ENCODE data around the gene RAB29.

The RAB29 gene

DNA sequence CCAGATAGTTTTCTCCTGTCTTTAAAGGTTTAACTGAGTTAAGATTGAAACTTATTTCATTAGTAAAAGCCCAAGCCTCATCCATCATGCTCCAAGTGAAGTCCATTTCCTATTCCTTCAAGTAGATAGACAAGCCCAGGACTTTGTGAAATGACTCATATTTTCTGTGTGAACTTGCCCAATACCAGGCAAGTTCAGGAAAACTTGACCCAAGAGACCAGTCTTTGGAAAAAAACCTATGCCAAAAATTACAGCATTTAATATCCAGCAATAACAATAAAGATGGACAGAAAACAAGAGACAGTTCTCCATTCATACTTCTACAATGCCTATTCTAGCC is 405 bp upstream of the RAB29 start (continued):
- no peak for TF ChIP-seq OSR1 (CRISPR knock-in tag; IDR thresholded peaks at IDR 0.05)

DNA sequence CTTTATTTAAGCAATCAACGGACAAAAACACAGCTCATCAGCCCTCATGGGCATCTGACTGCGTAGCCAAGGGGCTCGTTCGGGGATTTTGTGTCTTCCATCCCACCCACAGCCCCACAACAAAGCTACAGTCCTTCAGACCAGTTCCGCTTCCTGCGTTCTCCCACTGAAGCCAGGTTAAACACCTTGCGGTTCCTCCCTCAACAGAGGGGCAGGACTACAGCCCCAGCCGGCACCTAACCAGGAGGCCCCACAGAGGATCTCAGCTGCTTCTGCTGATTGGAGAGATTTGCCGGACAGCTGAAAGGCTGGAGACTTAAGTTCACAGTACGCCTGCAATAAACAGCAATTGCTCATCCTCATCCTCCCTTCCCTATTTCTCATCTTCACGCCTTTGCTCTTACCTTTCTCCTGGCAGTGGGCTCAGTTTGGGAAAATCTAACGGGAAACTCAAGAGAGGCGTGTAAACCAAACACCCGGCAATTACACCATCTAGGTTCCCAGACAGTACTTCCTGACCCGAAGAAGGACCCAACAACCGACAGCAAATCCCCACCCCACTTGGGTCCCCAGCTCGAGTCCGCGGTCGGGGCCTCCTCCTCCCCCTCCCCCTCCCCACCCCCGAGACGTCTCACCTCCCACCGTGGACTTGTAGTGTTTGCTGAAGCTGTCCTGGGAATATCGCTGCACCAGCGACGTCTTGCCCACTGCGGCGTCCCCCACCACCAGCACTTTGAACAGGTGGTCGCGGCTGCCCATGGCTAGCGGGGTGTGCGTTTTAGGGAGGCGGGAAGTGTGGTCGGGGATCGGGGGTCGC is 876 bp downstream of the RAB29 start:
- TF ChIP-seq ZNF565 (CRISPR knock-in tag; conservative IDR thresholded peaks at IDR 0.05; ENCODE audit: low read depth) (no peak), CSDC2 (CRISPR knock-in tag; IDR thresholded peaks at IDR 0.05) (no peak), ZNF8 (CRISPR knock-in tag; IDR thresholded peaks at IDR 0.05) (no peak), PPARA (CRISPR knock-in tag; IDR thresholded peaks at IDR 0.05; ENCODE audit: borderline replicate concordance) (no peak), ESRRG (CRISPR knock-in tag; IDR thresholded peaks at IDR 0.05) (no peak), ZFP30 (CRISPR knock-in tag; IDR thresholded peaks at IDR 0.05) (no peak), ISL1 (CRISPR knock-in tag; IDR thresholded peaks at IDR 0.05) (no peak), ARNTL (CRISPR knock-in tag; IDR thresholded peaks at IDR 0.05; ENCODE audit: borderline replicate concordance, low read depth) (no peak), ZC3H10 (CRISPR knock-in tag; IDR thresholded peaks at IDR 0.05) (no peak), TCF4 (CRISPR knock-in tag; IDR thresholded peaks at IDR 0.05; ENCODE audit: borderline replicate concordance) (no peak), ZFP3 (CRISPR knock-in tag; IDR thresholded peaks at IDR 0.05) (no peak), GLIS3 (CRISPR knock-in tag; IDR thresholded peaks at IDR 0.05) (no peak), RARB (CRISPR knock-in tag; IDR thresholded peaks at IDR 0.05) (no peak), SNAI2 (CRISPR knock-in tag; IDR thresholded peaks at IDR 0.05) (no peak)
- TF ChIP-seq, protein P1, sequence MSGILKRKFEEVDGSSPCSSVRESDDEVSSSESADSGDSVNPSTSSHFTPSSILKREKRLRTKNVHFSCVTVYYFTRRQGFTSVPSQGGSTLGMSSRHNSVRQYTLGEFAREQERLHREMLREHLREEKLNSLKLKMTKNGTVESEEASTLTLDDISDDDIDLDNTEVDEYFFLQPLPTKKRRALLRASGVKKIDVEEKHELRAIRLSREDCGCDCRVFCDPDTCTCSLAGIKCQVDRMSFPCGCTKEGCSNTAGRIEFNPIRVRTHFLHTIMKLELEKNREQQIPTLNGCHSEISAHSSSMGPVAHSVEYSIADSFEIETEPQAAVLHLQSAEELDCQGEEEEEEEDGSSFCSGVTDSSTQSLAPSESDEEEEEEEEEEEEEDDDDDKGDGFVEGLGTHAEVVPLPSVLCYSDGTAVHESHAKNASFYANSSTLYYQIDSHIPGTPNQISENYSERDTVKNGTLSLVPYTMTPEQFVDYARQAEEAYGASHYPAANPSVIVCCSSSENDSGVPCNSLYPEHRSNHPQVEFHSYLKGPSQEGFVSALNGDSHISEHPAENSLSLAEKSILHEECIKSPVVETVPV (CRISPR knock-in tag; IDR thresholded peaks at IDR 0.05) = no peak
- TF ChIP-seq, protein P2, sequence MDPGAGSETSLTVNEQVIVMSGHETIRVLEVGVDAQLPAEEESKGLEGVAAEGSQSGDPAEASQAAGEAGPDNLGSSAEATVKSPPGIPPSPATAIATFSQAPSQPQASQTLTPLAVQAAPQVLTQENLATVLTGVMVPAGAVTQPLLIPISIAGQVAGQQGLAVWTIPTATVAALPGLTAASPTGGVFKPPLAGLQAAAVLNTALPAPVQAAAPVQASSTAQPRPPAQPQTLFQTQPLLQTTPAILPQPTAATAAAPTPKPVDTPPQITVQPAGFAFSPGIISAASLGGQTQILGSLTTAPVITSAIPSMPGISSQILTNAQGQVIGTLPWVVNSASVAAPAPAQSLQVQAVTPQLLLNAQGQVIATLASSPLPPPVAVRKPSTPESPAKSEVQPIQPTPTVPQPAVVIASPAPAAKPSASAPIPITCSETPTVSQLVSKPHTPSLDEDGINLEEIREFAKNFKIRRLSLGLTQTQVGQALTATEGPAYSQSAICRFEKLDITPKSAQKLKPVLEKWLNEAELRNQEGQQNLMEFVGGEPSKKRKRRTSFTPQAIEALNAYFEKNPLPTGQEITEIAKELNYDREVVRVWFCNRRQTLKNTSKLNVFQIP (CRISPR knock-in tag; IDR thresholded peaks at IDR 0.05; ENCODE audit: borderline replicate concordance, low read depth) = no peak
- TF ChIP-seq, protein P3, sequence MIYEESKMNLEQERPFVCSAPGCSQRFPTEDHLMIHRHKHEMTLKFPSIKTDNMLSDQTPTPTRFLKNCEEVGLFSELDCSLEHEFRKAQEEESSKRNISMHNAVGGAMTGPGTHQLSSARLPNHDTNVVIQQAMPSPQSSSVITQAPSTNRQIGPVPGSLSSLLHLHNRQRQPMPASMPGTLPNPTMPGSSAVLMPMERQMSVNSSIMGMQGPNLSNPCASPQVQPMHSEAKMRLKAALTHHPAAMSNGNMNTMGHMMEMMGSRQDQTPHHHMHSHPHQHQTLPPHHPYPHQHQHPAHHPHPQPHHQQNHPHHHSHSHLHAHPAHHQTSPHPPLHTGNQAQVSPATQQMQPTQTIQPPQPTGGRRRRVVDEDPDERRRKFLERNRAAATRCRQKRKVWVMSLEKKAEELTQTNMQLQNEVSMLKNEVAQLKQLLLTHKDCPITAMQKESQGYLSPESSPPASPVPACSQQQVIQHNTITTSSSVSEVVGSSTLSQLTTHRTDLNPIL (CRISPR knock-in tag; IDR thresholded peaks at IDR 0.05; ENCODE audit: low read depth) = no peak
- TF ChIP-seq, protein P4, sequence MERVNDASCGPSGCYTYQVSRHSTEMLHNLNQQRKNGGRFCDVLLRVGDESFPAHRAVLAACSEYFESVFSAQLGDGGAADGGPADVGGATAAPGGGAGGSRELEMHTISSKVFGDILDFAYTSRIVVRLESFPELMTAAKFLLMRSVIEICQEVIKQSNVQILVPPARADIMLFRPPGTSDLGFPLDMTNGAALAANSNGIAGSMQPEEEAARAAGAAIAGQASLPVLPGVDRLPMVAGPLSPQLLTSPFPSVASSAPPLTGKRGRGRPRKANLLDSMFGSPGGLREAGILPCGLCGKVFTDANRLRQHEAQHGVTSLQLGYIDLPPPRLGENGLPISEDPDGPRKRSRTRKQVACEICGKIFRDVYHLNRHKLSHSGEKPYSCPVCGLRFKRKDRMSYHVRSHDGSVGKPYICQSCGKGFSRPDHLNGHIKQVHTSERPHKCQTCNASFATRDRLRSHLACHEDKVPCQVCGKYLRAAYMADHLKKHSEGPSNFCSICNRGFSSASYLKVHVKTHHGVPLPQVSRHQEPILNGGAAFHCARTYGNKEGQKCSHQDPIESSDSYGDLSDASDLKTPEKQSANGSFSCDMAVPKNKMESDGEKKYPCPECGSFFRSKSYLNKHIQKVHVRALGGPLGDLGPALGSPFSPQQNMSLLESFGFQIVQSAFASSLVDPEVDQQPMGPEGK (CRISPR knock-in tag; IDR thresholded peaks at IDR 0.05; ENCODE audit: borderline replicate concordance) = no peak
- TF ChIP-seq, protein P5, sequence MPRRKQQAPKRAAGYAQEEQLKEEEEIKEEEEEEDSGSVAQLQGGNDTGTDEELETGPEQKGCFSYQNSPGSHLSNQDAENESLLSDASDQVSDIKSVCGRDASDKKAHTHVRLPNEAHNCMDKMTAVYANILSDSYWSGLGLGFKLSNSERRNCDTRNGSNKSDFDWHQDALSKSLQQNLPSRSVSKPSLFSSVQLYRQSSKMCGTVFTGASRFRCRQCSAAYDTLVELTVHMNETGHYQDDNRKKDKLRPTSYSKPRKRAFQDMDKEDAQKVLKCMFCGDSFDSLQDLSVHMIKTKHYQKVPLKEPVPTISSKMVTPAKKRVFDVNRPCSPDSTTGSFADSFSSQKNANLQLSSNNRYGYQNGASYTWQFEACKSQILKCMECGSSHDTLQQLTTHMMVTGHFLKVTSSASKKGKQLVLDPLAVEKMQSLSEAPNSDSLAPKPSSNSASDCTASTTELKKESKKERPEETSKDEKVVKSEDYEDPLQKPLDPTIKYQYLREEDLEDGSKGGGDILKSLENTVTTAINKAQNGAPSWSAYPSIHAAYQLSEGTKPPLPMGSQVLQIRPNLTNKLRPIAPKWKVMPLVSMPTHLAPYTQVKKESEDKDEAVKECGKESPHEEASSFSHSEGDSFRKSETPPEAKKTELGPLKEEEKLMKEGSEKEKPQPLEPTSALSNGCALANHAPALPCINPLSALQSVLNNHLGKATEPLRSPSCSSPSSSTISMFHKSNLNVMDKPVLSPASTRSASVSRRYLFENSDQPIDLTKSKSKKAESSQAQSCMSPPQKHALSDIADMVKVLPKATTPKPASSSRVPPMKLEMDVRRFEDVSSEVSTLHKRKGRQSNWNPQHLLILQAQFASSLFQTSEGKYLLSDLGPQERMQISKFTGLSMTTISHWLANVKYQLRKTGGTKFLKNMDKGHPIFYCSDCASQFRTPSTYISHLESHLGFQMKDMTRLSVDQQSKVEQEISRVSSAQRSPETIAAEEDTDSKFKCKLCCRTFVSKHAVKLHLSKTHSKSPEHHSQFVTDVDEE (CRISPR knock-in tag; IDR thresholded peaks at IDR 0.05) = no peak
- peak; percentile 58 for ATAC-seq

DNA sequence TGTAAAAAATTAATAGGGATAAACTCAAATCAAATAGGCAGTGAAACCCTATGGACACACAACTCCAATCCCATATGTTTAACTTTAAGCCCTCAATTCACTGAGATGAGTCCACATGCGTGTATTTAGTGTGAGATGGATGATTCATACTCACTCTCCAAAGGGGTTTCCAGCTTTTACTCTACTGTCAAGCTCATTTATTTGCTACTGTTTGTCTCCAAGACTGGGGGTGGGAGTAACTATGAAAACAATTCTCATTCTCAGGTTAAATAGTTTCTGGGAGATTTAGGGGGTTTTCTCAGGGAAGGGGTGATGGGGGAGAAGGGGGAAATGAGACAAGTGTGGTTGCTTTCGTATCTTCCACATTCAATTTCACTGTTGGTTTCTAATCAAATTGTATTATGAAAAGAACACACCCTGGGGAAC is 2.7 kb downstream of the RAB29 start:
- no peak for ATAC-seq
- TF ChIP-seq RARB (CRISPR knock-in tag; IDR thresholded peaks at IDR 0.05) (no peak), SNAI2 (CRISPR knock-in tag; IDR thresholded peaks at IDR 0.05) (no peak), TOX (CRISPR knock-in tag; IDR thresholded peaks at IDR 0.05; ENCODE audit: borderline replicate concordance) (no peak), ZFP30 (CRISPR knock-in tag; IDR thresholded peaks at IDR 0.05) (no peak), ISL1 (CRISPR knock-in tag; IDR thresholded peaks at IDR 0.05) (no peak), ZFP3 (CRISPR knock-in tag; IDR thresholded peaks at IDR 0.05) (no peak)
- TF ChIP-seq, protein P4 (CRISPR knock-in tag; IDR thresholded peaks at IDR 0.05; ENCODE audit: borderline replicate concordance) = no peak
- TF ChIP-seq, protein P5 (CRISPR knock-in tag; IDR thresholded peaks at IDR 0.05) = no peak
- TF ChIP-seq, protein P1 (CRISPR knock-in tag; IDR thresholded peaks at IDR 0.05) = no peak
